Measurements from ENCODE around the gene DBET. TPM values are rescaled to one million over a fixed set of nuclear protein-coding genes. Genes with fewer than 3 reads are reported as not detected.
"Not testable (repeated sequence)": the region's sequence is repeated elsewhere in the genome, so short reads cannot be mapped to it uniquely, and the experiment has no call there.

The DBET gene
- not detected for total RNA-seq

DNA sequence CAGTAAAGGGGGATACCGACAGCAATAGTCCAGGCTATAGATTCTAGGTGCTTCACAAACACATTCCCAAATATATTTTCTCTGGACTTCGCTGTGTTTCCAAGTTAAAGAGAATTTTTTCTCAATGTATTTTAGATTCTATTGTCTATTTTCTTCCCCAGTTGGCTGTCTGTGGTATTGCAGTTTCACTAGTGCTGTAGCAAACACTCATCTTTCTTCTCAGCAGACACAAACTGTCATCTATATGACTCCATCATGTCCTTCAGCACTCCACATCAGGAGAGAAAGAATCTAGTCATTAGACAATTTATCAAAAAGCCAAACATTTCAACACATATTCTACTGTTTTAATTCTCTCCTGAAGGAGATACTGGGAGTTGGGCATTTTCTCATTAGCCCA, at the start of gene DBET:
TSS of gene DBET (plus strand) at position 161 of the 400 bp plus-strand sequence.
- intact Hi-C loops (cut with DNase I); ATAC-seq: not testable (repeated sequence)

DNA sequence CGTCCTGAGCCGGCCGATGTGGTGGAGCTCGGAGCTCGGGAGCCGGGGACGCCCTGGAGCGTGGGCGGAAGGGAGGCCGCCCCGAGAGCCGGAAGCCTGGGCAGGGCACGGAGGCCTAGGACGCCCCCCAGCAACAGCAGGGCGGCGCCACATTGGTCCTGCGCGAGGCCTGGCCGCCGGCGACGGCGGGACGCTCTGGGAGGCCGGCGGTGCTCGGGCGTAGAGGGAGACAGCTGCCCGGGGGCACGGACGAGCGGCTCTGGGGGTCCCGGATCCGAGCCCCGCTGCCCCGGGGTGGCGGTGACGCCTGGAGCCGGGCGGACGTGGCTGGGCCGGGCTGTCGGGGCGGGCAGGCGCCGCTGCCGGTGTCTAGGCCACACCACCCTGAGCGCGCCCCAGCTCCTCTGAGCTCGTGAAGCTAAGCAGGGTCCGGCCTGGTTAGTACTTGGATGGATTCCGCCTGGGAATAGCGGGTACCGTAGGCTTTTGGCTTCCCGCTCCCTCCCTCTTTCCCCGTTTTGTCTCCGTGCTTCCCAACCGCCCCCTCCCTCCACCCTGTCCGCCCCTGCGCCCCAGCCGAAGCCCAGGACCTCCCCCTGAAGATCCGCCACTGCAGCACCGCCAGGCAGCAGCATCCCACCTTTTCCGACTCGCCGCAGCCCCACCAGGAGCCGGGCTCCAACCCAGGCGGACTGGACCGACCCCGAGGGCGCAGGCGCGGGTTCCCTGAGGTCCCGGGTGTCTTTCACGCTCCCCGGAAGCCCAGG, 49.3 kb upstream of the DBET start:
- no peak for DNase-seq (ENCODE audit: low spot score)
- intact Hi-C loops (cut with DNase I), result no loop called here

More for the DNA sequence above, at the start of gene DBET:
- DNase-seq (ENCODE audit: low spot score), result not testable (repeated sequence)

DNA sequence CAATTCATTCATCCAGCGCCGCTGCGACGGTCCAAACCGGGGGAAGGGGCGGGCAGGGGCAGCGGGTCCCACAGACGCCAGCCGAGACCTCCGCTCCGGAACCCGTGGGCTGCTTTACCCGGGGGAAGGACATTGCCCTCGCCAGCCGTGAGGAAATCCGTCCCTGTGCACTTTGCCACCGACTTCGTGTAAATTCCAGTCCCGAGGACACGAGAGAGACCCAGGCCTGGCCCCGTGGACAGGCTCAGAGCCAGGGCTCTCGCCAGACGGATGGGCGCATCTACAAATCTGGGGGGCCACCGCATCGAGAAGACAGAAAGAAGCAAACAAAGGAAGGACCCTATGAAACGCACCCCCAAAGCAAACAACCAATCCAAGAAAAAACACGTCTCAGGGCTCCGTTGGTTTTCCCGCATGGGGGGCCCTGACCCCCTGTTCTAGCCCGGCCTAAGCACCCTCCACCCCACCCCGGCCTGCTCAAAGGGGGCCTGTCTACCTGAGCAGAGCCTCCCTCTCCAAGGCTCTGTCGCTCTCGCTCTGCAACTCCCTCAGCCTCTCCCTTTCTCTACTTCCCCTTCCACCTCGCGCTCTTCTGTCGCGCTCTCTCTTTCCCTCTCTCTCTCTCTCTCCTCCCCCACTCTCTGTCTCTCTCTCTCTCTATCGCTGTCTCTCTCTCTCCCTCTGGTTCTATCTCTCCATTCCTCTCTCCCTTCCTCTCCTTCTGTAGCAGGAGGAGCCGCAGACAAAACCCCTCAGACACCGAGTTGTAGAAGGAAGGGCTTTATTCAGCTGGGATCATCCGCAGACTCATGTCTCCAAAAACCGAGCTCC, 48.5 kb upstream of the DBET start:
- intact Hi-C loops (cut with DNase I), result no loop called here
- DNase-seq (ENCODE audit: low spot score), result no peak
- no peak for ATAC-seq

More for the DNA sequence above, 49.3 kb upstream of the DBET start:
- no peak for ATAC-seq

DNA sequence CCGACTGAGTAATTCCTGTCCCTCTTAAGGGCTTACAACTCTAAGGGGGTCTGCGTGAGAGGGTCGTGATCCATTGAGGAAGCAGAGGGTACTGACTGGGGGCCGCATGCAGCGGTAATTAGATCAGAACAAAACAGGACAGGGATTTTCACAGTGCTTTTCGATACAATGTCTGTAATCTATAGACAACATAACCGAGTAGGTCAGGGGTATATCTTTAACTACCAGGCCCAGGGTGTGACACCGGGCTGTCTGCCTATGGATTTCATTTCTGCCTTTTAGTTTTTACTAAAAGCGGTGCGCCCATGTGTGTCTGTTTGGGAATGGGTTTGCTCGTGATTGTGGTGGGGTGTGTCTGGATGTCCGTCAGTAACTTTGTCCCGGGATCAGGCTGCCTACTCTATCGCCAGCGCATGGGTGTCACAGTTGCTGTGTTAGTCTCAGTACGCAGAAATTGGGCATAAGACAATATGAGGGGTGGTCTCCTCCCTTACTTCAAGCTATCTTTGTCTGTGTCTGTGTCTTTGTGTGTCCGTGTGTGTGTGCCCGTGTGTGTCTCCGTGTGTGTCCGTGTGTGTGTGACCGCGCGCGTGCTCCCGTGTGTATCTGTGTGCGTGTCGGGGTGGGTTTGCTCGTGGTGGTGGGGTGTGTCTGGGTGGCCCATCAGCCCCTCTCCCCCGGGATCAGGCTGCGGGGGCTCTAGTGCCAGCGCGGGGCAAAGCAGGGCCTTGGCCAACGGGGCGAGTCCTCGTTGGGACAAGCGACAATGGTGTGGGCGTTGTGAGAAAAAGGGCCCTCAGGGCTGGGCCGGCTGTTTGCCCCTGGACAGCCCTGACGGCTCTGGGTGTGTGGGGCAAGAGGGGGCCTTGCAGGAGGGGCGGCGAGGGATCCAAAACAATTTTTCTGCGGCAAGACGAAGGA, 47.7 kb upstream of the DBET start:
- intact Hi-C loops (cut with DNase I), result no loop called here
- ATAC-seq (no peak), DNase-seq (ENCODE audit: low spot score) (no peak)

DNA sequence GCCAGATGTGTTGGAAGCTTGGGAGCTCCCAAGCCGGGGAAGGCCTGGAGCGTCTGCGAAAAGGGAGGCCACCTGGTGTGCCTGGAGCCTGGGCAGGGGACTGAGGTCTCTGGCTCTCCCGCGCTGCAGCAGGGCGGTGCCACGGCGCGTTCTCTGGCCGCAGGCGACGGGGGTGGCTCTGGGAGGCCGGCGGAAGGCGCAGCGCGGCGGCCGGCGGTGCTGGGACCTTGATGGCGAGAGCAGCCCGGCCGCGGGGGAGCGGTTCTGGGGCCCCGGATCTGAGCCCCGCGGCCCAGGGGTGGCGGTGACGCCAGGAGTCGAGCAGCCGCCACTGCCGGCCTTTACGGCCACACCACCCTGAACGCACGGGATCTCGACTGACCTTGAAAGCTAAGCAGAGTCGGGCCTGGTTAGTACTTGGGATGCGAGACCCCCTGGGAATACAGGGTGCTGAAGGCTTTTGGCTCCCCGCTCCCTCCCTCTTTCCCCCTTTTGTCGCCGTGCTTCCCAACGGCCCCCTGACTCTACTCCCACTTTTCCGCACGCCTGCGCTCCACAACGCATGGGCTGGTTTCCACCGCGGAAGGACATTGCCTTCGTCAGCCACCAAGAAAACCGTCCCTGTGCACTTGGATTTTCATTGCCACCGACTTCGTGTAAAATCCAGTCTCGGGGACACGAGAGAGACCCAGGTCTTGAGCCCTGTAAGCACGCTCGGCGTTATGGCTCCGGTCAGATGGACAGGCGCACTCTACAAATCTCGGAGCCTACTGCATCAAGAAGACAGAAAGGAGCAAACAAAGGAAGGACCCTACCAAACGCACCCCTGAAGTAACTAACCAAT, 46.7 kb upstream of the DBET start:
- intact Hi-C loops (cut with DNase I), result no loop called here
- DNase-seq (ENCODE audit: low spot score), result no peak
- ATAC-seq, result no peak

DNA sequence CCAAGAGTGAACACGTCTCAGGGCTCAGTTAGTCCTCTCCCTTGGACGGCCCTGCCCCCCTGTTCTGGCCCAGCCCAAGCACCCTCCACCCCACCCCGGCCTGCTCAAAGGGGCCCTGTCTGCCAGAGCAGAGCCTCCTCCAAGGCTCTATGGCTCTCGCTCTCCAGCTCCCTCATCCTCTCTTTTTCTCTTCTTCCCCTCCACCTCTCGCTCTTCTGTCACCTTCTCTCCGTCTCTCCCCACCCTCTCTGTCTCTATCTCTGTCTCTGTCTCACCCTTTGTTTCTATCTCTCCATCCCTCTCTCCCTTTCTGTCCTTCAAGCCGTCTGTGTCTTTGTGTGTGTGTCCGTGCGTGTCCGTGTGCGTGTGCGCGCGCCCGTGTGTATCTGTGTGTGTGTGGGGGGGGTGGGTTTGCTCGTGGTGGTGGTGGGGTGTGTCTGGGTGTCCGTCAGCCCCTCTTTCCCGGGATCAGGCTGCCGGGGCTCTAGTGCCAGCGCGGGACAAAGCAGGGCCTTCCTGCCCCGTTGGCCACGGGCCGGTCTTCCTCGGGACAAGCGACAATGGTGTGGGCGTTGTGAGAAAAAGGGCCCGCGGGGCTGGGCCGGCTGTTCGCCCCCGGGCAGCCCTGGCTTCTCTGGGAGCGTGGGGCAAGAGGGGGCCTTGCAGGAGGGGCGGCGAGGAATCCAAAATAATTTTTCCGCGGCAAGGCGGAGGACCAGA, 45.9 kb upstream of the DBET start:
- DNase-seq (ENCODE audit: low spot score), result no peak
- ATAC-seq, result no peak
- intact Hi-C loops (cut with DNase I), result no loop called here

DNA sequence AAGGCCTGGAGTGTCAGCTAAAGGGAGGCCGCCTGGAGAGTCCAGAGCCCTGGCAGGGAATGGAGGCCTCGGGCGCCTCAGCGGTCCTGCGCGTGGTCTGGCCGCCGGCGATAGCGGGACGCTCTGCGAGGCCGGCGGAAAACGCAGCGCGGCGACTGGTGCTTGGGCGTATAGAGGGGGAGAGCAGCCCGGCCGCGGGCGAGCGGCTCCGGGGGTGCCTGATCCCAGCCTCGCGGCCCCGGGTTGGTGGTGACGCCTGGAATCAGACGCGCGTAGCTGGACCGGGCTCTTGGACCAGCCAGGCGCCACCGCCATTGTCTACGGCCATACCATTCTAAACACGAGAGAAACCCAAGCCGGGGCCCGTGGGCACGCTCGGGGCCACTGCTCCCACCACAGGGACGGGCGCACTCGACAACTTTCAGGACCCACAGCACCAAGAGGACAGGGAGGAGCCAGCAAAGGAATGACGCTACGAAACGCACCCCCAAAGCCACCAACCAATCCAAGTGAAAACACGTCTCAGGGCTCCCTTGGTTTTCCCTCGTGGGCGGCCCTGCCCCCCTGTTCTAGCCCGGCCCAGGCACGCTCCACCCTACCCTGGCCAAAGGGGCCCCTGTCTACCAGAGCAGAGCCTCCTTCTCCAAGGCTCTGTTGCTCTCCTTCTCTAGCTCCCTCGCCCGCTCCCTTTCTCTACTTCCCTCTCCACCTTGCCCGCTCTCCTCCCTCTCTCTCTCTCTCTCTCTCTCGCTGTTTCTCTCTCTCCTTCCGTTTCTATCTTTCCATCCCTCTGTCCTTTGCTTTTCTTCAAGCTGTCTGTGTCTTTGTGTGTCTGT, 45.1 kb upstream of the DBET start:
- no peak for ATAC-seq
- intact Hi-C loops (cut with DNase I), result no loop called here
- no peak for DNase-seq (ENCODE audit: low spot score)

DNA sequence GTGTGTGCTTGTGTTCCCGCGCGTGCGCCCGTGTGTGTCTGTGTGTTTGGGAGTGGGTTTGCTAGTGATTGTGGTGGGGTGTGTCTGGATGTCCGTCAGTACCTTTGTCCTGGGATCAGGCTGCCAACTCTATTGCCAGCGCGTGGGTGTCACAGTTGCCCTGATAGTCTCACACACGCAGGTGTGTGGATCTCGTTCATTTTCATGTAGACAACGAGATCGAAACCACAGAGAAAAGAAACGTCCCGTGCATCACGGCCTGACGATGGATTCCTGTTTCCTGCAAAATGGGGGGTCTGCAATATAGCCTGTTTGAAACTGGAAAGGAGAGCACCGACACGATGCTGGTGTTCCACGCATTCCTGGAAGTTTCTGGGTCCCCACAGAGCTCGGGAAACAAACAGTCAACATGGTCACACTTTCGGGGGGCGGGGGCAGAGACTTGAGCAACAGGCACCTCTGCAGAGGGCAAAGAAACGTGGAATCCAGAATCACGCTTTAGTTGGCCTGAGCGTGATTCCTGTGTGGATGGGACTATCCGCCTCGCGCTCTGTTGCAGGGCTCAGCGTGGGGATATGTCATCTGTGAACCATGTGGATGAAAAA, 44.3 kb upstream of the DBET start:
- intact Hi-C loops (cut with DNase I); ATAC-seq; DNase-seq (ENCODE audit: low spot score): not testable (repeated sequence)

DNA sequence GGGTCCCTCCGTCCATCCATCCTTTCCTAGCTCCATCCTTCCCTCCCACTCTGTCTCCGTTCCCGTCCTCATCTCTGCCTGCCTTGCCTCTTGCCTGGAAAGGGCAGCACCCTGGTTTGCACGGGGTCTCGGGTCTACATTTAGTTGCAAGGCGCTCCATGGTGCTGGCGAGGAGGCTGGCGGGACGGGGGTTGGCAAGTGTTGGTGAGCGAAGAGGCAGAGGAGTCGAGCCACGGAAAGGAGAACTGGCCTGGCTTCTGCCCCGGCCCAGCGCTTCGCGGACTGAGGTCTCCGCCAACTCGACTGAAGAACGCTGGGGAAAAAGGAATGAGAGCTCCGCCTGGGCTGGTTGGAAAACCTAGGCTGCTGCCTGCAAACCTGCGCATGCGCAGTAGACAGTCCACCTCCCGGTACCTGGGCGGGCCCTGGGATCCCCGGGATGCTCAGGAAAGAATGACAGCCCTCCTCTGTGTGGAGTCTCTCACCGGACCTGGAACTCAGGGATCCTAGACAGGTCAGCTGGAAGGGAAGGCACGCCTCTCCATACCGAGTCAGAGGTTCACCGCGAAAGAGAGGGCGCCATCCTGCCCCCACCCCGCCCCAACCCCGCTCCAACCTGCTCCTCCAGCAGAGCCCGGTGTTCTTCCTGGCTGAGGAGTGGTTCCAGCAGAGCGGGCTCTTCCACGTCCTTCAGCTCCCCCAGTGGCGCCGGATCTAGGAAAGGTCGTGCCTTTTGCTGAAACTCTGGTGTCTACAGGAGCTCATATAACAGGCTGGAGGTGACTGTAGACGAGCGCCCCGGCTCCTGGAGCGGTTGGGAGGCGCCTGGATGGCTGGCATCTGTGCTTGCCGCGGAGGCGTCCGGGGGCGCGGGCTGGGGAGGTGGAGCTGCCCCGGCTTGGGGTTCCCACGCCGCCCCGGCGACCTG, 43.2 kb upstream of the DBET start:
- intact Hi-C loops (cut with DNase I), result no loop called here
- DNase-seq (ENCODE audit: low spot score), result no peak
- ATAC-seq, result peak; percentile 22

DNA sequence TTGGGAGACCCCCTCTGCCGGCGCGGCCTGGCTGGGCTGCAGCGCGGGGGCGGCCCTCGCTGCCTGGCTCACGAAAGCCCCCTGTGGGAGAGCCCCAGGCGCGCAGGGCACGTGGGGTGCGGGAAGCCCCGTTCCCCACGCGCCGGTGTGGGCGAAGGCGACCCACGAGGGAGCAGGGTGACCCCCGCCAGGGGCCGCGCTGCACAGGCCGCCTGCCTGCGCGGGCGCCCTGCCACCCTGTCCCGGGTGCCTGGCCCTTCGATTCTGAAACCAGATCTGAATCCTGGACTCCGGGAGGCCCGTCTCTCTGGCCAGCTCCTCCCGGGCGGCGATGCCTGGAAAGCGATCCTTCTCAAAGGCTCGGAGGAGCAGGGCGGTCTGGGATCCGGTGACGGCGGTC, 42.3 kb upstream of the DBET start:
- ATAC-seq; DNase-seq (ENCODE audit: low spot score); intact Hi-C loops (cut with DNase I): not testable (repeated sequence)

DNA sequence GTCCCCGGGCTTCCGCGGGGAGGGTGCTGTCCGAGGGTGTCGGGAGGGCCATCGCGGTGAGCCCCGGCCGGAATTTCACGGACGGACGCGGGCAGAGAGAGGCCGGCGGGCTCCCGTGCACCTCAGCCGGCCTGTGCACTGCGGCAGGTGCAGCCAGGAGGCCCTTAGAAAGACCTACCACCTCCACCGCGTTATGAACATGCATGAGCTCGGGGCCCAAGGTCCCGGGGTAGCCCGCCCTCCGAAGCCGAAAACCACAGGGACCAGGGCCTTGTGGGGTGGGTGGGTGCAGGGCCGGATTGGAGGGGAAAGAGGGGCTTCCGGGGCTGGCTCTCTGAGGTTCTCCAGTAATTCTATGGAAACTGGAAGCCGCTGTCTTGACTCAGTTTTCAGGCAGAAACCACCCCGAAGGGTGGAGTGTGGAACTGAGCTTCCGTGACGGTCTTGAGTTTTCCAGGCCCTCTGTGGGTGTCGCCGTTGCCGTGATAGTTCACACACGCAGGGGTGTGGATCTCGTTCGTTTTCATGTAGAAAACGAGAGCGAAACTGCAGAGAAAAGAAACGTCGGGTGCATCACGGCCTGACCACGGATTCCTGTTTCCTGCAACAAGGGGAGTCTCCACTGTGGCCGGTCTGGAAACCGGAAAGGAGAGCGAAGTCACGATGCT, 41.6 kb upstream of the DBET start:
- DNase-seq (ENCODE audit: low spot score); intact Hi-C loops (cut with DNase I): not testable (repeated sequence)
- ATAC-seq, result peak; percentile 83

DNA sequence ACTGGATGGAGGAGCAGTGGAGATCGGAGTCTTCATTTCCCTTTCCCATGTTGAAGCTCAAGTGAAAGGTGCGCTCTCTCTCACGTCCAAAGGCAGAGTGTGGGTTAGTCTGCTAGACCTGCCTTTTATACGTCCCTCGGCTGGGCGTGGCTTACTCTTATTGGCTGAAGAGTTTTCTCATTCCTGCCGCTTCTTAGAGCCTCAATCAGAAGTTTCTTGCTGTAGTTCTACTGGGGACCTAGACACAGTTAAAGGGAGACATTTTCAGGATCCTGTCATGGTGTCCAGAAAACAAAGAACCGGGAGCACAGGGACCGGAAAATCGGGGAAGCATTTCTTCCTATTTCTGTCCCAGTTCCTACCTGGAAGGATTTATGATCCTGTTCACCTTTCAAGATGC, 37.1 kb upstream of the DBET start, which contains the start of gene FRG2:
TSS of gene FRG2 (minus strand) at position 101 of the 400 bp plus-strand sequence. CDS start at position 49, 52 bp downstream.
- DNase-seq (ENCODE audit: low spot score), result not testable (repeated sequence)

DNA sequence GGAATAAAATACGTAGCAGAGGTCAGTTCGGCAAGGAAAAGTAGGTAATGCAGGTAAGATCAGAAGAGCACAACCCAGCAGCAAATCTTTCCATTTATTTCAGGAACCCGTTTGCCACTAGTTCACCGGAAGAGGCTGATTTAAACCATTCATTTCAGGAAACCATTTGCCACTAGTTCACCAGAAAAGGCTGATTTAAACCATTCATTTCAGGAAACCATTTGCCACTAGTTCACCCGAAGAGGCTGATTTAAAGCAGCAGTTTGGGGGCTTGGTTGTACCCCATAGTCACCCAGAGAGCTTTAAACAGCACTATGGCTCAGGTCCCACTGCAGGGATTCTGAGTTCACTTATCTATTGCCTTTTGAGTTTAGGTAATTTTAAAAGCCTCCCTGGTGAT, 33.0 kb upstream of the DBET start:
- ATAC-seq; intact Hi-C loops (cut with DNase I); DNase-seq (ENCODE audit: low spot score): not testable (repeated sequence)

More for the DNA sequence above, 37.1 kb upstream of the DBET start, which contains the start of gene FRG2:
- intact Hi-C loops (cut with DNase I); ATAC-seq: not testable (repeated sequence)

DNA sequence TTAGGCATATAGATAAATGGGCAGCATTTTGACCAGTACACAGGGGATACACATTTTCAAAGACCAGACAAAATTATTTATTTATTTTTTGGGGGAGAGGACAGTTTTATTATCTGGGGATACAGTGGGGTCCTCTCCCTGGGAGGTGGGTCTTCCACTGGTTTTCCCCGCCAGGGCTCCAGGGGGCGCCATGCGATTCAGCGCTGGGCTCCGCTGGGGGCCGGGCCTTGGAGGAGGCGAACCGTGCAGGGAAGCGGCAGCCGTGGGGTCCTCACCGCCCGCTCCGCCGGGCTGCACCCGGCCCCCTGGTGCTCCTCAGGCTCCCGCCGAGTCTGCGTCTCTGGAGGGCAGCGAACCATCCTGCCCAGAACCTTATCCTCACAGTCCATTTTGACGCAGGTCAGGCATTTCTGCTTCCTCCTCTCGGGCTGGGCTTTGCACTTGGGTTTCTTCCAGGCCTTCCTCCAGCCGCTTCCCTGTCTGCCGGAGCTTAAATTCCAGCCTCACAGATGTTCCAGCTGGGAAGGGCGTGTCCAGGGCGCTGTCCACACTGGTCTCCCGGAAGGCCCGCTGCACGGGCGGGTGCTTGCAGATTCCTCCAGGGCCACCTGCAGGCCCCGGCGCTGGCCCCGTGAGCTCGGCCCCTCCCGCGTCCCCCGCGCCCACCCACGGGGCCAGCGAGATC, 26.5 kb upstream of the DBET start:
- ATAC-seq; DNase-seq (ENCODE audit: low spot score); intact Hi-C loops (cut with DNase I): not testable (repeated sequence)
